Activated CD4-positive, CD25-positive, alpha-beta regulatory T cell (primary cell): ENCODE measurements around the gene TRIM13.
"Not testable (repeated sequence)": the region's sequence is repeated elsewhere in the genome, so short reads cannot be mapped to it uniquely, and the experiment has no call there.

Experiments used
- DNase-seq, 4 experiments: peaks; one replicate each; lab custom pipeline; 2025; lab: John Stamatoyannopoulos, UW

Gene TRIM13, protein sequence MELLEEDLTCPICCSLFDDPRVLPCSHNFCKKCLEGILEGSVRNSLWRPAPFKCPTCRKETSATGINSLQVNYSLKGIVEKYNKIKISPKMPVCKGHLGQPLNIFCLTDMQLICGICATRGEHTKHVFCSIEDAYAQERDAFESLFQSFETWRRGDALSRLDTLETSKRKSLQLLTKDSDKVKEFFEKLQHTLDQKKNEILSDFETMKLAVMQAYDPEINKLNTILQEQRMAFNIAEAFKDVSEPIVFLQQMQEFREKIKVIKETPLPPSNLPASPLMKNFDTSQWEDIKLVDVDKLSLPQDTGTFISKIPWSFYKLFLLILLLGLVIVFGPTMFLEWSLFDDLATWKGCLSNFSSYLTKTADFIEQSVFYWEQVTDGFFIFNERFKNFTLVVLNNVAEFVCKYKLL

DNA sequence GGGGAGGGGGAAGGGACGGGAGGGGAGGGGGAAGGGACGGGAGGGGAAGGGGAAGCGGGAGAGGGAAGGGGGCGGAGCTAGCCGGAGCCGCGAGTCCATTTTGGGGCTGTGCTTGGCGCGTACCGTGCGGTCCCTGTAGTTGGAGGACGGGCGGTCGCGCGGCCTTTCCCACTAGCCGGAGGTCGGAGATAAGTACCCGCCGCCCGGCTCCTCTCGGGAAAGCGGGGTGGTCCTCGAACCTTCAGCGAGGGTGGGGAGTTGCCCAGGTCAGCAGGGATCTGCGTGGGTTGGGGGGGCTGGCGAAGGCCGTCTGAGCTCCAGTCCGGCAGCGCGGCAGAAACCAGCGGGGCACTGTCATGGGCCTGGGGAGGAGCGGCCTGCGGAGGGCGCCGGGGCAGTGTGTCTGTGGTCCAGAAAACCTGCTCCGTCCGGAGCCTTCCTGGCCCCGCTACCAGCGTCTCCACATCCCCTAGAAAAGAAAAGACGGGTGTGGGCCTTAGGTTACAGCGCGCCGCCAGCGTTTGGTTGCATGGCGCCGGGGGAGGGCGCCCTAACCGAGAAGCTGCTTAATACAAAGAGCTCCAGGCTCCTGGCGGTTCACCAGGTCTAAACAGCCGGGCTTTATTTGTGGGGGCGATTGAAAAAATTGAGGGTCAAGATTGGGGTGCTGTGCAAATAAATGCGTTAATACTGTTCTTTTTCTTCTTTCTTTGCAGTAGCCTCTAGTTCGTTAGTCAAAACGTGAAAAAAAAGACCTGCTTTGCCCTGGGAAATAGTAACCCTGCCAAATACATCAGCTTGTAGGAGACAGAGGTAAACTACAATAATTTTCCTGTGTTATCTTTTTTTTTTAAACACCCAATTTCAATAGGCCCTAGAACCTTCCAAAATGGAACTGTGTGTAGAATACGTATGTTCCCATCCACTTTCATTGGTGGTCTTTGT, at the start of gene TRIM13:
Gene TRIM13 (plus strand): TSS at position 92 of the 945 bp plus-strand sequence. CDS start 14,899 bp downstream, outside the sequence.
- DNase-seq, result peak; percentile 80 to 89 (median 82)

DNA sequence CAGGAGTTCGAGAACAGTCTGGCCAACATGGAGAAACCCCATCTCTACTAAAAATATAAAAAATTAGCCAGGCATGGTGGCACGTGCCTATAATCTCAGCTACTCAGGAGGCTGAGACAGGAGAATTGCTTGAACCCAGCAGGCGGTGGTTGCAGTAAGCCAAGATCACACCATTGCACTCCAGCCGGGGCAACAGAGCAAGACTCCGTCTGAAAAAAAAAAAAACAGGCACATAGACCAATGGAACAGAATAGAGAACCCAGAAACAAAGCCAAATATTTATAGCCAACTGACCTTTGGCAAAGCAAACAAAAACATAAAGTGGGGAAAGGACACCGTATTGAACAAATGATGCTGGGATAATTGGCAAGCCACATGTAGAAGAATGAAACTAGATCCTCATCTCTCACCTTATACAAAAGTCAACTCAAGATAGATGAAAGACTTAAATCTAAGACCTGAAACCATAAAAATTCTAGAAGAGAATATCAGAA, 48.0 kb upstream of the TRIM13 start:
- DNase-seq, result not testable (repeated sequence)

DNA sequence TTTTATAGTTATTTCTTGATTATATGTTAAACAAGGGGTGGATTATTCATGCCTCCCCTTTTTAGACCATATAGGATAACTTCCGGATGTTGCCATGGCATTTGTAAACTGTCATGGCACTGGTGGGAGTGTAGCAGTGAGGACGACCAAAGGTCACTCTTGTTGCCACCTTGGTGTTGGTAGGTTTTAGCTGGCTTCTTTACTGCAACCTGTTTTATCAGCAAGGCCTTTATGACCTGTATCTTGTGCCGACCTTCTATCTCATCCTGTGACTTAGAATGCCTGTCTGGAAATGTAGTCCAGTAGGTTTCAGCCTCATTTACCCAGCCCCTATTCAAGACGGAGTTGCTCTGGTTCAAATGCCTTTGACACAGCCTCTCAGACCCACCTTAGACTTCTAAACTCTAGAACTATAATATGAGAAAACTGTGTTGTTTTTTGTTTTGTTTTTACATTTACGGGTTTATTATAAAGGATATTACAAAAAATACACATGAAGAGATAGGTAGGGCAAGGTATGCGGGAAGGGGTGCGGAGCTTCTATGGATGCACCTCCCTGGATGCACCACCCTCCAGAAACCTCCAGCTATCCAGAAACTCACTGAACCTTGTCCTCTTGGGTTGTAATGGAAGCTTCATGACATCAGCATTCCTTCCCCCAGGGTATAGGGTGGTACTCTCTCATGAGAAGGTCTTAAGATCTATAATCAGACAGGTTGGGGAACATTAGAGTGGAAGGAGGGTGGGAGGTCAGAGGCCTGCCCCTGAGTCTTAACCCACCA, 44.9 kb upstream of the TRIM13 start:
- no peak for DNase-seq

DNA sequence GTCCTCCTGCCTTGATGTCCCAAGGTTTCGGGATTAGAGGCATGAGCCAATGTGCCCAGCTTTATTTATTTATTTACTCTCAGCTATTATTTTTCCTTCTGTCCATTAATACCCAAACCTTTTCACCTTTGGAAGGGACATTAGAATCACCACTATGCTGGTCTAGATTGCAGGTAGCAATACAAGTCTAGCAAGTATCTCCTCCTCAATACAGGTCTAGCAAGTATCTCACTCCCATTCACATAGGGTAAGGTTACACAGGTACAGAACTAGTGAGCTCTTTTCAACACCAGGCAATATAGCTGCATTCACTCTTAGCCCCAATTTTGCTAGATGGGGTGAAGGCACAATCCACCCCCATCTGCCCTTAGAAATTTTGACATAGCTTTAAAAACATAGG, 43.3 kb upstream of the TRIM13 start:
- no peak for DNase-seq

DNA sequence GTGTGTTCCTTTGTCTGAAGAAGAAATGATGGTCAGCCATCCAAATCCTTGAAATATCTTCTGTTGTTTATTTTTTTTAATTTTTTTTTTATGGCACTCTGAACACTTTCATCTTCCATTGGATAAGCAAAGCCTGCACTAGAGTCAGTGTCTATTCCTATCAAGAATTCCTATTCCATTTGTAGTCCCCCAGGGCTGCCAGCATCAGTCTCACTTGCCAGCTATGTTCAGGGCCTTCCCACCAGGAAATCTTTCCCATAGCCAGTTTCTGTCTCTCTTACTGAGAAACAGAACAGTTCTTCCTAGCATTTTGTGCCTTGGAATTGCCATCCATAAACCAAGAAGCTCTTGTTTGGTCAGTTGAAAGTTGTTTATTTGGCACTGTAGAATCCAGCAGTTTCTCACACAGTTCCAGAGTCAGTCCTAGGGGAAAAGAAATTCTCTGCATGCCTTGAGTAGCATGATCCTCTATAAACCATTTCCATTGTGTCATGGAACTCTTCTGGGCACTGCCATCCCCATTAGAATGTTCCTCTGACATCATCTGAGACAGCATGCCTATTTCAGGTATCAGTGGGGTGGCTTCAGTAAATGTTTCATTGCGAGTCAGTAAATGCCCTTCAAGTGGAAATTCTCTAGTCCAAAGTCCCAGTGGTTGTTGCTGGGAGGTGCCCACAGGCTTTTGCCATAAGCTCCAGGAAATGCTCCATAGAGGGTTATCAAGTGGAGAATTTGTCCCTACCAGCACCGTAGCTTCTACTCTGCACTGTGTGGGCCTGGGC, 42.0 kb upstream of the TRIM13 start:
- DNase-seq, result no peak

DNA sequence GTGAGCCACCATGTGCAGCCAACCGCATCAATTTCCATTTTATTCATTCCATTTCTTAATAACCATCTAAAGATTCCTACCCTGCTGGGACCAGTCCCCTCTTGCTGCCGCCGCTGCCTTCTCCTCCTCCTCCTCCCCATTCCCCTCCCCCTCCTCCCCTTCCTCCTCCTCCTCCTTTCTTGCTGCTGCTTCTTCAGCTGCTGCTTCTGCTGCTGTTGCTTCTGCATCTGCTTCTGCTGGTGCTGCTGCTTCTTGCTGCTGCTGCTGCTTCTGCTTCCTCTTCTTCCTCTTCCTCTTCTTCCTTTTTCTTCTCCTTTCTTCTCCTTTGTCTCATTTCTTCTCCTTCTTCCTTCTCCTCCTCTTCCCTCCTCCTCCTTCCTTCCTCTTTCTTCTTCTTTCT, 40.7 kb upstream of the TRIM13 start:
- DNase-seq, result no peak

DNA sequence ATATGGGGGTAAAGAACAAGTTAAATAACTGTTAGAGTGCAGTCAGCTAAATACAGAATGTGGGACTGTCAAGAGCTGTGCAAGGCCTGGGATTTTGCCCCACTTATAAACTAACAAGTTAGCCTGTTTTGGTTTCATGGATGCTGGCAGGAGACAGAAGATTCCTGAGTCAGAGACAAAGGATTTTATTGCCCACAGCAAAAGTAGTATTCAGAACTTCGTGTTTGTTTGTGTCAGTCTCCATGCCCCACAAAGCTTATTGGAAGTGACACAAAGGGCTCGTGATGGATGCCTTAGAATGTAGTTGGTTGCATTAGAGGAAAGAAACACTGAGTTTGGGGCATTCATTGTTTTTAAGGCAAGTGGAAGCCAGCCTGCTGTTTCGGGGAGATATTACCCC, 38.5 kb upstream of the TRIM13 start:
- no peak for DNase-seq

DNA sequence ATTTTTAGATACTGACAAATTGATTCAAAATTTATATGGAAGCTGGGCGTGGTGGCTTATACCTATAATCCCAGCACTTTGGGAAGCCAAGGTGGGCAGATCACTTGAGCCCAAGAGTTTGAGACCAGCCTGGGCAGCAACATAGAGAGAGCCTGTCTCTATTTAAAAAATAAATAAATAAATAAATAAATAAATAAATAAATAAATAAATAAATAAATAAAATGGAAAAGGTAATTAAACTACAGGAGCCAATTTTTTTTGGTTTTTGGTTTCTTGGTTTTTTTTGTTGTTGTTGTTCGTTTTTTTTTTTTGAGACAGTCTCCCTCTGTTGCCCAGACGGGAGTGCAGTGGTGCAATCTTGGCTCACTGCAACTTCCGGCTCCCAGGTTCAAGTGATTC, 29.4 kb upstream of the TRIM13 start:
- no peak for DNase-seq

DNA sequence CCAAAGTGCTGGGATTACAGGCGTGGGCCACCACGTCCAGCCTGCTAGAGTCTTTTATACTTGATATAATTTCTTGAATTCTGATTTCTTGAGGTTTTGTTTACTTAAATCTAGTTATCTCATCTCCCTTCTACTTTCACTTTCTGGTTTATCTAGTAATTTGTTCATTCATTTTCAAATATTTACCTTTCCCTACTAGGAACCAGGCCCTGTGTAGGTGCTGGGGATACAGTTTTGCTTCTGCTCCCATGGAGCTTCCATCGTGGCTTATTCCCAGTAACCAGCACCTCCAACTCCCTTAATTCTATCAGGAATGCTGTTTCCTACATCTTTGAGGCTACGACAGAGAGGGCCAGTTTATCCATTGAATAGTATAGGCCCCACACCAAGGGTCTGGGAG, 24.1 kb upstream of the TRIM13 start:
- DNase-seq, result no peak

DNA sequence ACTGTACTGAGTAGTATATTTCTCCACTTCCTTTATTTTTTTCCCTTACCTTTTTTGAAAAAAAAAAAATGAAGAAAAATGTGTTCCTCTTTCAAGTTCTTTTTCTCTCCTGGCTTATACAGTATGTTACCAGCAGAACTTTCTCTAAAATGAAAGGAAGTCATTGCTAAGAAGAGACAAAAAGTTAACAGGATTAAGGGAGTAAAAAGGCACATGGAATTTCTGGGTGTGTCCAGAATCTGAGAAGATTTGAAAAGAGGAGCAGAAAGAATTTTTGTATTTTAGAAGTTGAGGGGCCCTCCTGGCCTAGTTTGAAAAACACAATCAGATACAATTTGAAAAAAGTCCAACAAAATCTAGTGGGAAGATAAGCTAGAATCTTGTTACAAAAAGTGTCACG, 21.0 kb upstream of the TRIM13 start:
- DNase-seq, result no peak

DNA sequence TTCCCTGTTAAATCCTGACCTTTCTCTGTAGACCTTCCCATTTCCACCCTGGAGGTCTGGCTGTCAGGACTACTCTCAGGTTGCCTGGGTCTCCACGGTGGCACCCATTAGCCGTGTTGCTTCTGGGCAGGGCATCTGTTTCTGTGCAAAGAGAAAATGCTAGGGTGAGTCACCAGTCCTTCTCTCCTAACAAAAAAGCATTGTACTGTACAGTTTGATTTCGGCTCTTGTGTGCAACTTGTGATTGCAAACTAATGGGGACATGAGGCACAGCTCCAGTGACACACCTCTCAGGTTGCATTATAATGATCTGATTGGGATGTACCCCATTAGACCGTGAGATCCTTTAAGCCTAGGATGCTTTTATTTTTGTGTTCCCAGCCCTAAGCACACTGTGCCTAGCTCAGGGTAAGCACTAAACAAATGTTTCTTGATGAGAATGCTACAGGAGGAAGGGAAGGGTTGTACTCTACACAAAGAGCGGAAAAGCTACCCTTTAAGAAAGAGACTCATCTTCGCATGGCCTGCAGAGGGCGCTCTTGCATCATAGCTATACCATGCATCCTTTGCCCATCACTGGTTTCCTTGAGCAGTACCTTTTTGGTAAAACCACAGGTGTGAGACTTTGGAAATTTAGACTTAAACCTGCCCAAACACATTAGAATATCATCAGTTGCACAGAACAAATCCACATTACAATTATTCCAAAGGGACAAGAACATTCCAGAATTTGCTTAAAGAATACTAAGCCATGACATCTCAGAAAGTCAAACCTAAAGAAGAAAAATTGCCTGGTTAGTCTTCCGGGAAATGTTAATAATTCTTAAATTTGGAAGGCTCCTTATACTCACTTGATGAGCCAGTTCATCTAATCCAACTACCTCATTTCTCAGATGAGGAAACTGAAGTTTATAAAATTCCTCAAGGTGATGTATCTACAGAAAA, 20.3 kb upstream of the TRIM13 start:
- DNase-seq, result peak; percentile 35 to 66 (median 54)

DNA sequence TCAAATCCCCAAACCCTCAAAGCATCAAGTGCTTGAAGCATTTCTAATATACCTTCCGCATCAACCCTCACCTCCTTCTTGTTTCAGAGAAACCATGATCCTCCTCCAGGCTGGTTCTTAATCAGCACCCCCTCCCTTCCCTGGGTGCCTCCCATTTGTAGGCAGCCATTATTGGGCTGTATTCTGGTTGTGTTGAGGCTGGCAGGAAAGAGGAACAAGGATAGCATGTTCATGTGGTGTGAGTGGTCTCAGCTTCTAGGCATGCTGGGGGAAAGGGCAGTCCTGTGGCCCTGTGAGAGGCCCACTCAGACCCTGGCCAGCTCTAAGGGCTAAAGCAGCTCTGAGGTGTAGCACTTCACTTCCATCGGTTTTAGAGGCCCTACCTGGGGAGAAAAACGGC, 18.9 kb upstream of the TRIM13 start:
- DNase-seq, result no peak

DNA sequence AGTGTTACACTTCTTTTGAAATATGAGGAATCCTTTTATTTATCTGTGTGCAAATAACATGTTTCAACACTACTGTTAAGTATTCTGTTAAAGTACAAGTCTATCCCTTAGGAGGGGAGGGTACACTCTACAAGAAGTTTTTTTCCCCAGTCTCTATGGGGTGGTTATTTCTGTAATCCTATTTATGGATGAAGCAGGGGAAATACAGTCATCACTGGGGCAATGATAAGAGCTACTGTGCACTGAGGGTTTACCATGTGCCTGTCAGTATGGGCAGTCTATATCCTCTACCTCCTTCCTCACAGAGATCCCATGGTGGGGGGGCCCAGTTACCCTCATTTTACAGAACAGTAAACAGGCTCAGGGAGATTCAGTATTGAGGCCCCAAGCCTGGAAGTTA, 16.6 kb upstream of the TRIM13 start:
- no peak for DNase-seq

DNA sequence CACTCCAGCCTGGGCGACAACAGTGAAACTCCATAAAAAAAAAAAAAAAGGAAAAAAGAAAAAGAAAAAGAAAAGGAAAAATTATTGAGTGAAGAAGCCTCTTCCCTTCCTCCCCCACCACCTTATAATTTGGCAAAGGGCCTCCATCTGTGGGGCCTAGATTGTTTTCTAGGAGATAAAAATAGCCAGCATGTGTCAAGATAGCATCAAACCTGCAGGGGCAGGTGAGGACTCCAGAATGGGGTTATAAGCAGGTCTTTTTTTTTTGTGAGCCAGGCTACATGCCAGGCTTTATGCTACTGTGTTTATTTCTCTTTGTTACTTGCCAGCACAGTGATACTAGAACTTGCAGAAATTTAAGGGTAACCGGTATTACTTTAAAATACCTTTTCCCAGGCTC, 11.7 kb upstream of the TRIM13 start:
- DNase-seq, result no peak

DNA sequence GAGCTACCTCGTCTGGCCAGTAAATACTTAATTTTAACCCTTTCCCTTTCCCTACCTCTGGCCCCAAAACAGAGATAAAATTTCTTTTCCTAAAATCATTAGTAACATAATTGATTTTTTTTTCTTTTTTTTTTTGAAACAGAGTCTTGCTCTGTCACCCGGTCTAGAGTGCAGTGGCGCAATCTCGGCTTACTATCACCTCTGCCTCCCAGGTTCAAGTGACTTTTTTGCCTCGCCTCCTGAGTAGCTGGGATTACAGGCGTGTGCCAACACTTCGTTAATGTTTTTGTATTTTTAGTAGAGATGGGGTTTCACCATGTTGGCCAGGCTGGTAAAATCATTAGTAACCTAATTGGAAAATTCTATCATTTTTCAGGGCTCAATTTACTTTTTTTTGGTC, 10.4 kb upstream of the TRIM13 start:
- no peak for DNase-seq

DNA sequence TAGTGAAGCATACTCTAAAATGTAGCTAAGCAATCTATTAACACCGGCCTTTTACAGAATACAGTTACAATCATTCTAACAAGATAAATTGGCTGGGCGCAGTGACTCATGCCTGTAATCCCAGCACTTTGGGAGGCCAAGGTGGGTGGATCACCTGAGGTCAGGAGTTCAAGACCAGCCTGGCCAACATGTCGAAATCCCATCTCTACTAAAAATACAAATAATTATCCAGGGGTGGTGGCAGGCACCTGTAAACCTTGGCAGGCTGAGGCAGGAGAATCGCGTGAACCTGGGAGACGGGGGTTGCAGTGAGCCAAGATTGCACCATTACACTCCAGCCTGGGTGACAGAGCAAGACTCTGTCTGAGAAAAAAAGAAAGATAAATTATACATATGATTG, 6.2 kb upstream of the TRIM13 start:
- DNase-seq, result not testable (repeated sequence)

DNA sequence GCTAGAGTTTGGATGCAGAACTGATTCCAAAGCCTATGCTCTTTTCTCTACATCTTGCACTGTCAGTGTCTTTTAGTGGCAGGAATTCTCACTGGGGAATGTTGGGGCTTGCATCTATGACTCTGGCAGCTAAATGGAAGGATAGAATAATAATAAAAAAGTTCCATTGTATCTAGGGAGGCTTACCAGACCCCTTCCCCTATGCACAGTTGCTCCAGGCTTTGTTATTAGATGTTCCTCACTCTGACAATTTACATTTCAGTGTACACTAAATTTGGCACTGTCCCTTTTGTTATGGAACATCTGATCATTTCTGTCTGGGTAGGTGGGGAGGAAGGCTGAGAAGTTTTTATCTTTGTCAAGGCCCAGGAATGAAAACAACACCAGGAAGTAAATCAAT, 3.7 kb upstream of the TRIM13 start:
- DNase-seq, result no peak

DNA sequence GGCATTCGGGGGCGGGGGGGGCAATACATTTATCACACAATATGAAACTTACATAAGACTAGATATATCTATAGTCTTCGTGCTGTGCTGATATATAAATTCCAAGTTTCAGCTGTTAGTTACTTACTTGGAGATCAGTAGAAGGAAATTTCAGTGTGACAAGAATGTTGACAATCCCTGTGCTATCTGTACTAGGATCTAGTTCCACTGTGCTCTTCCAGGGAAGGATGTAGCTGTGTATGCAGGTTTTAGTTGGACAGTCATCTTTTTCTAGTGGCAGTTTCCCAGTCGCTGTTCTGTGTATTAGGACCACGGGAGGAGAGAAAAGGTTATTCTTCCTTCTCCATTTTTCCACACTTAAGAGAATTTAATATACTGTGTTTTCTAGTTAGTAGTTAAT, 3.2 kb upstream of the TRIM13 start:
- no peak for DNase-seq

DNA sequence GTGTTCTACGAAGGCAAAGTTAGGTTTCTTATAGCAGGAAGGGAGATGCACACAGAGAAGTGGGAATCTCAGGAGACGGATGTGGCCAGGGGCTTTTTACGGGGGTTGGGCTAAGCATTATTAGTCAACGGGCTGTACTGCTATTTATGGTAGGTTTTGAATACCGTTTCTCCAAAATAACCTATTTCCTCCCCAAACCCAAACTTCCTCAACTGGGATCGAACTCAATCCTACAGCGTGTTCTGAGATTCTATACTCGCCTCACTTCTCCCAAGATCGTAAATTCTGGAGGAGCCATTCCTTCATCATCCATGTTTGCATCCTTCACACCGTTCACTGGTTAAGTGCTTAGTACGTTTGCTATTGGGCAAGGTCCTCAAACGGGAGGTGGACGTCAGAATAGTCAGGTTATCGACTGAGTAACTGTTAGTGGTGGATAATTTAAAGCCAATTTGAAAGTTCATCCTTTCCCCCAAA, 1.2 kb upstream of the TRIM13 start:
- no peak for DNase-seq
